HUES64 (cell line): ENCODE measurements around the gene GNAI1.
"Not testable (repeated sequence)": the region's sequence is repeated elsewhere in the genome, so short reads cannot be mapped to it uniquely, and the experiment has no call there.

Experiments used
- H3K27ac ChIP-seq: 2 replicates; pipeline ENCODE4 v1.7.0; 2013; ENCODE audit warnings: low read depth, low read length, inconsistent platforms
- H3K27me3 ChIP-seq: 2 replicates; pipeline ENCODE4 v1.6.1; 2013; ENCODE audit warnings: mild to moderate bottlenecking, low read length; ENCODE audit not compliant: insufficient read depth
- H3K36me3 ChIP-seq: 2 replicates; pipeline ENCODE4 v1.6.1; 2013; ENCODE audit warnings: mild to moderate bottlenecking, low read length; ENCODE audit not compliant: insufficient read depth
- H3K4me1 ChIP-seq: 2 replicates; pipeline ENCODE4 v1.6.1; 2013; ENCODE audit warnings: mild to moderate bottlenecking, low read length, moderate library complexity; ENCODE audit not compliant: insufficient read depth
- H3K4me3 ChIP-seq: 2 replicates; pipeline ENCODE4 v1.5.1; 2013; ENCODE audit warnings: mild to moderate bottlenecking, low read length, moderate library complexity
- H3K9ac ChIP-seq: 2 replicates; pipeline ENCODE4 v1.6.1; 2013; ENCODE audit warnings: mild to moderate bottlenecking, low read depth, low read length
- H3K9me3 ChIP-seq: 2 replicates; pipeline ENCODE4 v1.6.1; 2013; ENCODE audit warnings: low read depth, low read length; ENCODE audit not compliant: insufficient read depth
- WGBS: fragments of 150-250, 120-280 bp; methylation state at CpG from one replicate; pipeline ENCODE4 v1.1.7; 2013; ENCODE audit warnings: missing lambda C conversion rate; 5-methylcytosine and 5-hydroxymethylcytosine counted together

GNAI1 gene

DNA sequence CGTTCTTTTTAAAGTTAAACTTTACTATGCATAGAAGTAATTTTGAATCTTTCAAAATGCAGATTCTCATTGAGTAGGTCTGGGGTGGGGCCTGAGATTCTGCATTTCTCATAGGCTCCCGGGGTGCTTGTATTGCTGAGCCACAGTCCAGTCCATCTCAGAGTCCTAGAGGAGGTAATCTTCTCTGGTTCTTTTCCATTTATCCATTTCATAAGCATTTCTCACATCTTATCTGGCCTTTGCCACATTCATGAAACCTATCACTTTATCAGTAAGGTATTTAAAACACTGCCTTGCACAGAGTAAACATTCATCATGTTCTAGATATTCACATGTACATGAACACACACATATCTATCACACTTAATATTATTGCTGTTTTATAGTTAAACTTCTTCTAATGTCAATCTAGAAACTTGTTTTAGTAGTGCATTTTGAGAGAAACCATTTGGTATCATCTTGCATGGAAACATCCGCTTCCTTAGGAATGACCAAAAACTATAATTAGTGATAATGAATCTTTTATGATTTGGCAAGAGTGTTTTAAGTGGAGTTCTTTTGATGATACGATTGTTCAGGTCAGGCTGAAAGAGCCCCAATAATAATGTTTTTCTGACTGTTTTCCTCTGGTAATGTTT, 12.0 kb downstream of the GNAI1 start:
- Histone ChIP-seq H3K27ac (no peak overlapping the region), H3K27me3 (no peaks in the 10 kb centered on the region), H3K9me3 (no peaks in the 10 kb centered on the region), H3K4me1 (peaks cover 36% of the 10 kb centered on the region), H3K36me3 (no peaks in the 10 kb centered on the region), H3K9ac (no peak overlapping the region), H3K4me3 (no peak overlapping the region)
- WGBS = 78% methylated on average over 3 of the region's 4 CpGs

DNA sequence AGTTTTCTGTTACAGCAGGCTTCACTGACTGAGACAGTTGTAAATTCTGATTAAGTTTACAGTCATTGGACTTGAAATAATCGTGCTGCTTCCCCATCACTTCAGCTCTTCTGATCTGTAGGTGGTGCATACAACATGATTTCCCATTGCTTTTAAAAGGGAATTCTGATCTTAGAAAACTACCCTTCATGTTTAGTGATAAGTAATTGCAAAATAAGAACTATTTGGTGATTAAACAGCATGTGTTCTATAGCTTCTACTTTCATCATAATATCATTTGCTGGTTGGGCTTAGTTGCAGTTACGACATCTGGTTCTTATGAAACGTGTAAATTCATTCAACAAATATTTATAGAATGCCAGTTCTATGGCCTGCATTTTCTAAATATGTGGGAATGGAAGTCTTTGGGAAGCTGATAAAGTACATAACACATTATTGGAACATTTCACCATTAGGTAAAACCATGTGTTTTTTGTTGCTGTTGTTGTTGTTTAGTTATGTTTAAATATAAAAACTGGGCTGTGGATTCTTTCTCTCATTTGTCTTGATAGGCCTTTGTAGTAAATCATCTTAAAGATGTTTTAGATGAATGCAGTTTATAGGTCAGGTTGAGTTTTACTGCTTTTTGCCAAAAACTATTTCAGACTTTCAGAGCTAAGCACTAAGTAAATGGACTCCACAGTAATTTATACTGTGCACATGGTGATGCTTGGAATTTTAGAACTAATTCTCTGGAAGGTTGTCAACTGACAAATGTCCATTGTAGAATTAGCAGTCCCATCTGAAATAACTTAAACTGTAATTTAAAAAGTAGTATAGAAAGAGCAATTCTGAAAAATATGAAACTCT, 13.1 kb downstream of the GNAI1 start:
- H3K36me3 ChIP-seq = no peaks in the 10 kb centered on the region
- no peak overlapping the region for H3K9ac ChIP-seq
- no peaks in the 10 kb centered on the region for H3K9me3 ChIP-seq
- WGBS = 90% methylated on average over 1 of the region's 3 CpGs
- H3K27ac ChIP-seq = no peak overlapping the region
- peaks cover 42% of the 10 kb centered on the region for H3K4me1 ChIP-seq
- no peak overlapping the region for H3K4me3 ChIP-seq
- H3K27me3 ChIP-seq = no peaks in the 10 kb centered on the region

GRCh38 chr7:80150611-80151273, 16.1 kb downstream of the GNAI1 start:
- no peak overlapping the region for H3K9ac ChIP-seq
- WGBS = 81% methylated on average over 4 of the region's 5 CpGs
- H3K27ac ChIP-seq = no peak overlapping the region
- H3K4me1 ChIP-seq = peaks cover 49% of the 10 kb centered on the region
- H3K27me3 ChIP-seq = no peaks in the 10 kb centered on the region
- H3K4me3 ChIP-seq = no peak overlapping the region
- H3K36me3 ChIP-seq = no peaks in the 10 kb centered on the region
- no peaks in the 10 kb centered on the region for H3K9me3 ChIP-seq

- no peaks in the 10 kb centered on the region for H3K36me3 ChIP-seq
- no peak overlapping the region for H3K4me3 ChIP-seq
- no peaks in the 10 kb centered on the region for H3K9me3 ChIP-seq
- H3K4me1 ChIP-seq = peaks cover 45% of the 10 kb centered on the region
- no peak overlapping the region for H3K27ac ChIP-seq
- H3K9ac ChIP-seq = no peak overlapping the region
- H3K27me3 ChIP-seq = no peaks in the 10 kb centered on the region
Observed at GRCh38 chr7:80151274-80151665, 16.6 kb downstream of the GNAI1 start.

- Histone ChIP-seq H3K27ac (no peak overlapping the region), H3K9me3 (no peaks in the 10 kb centered on the region), H3K27me3 (no peaks in the 10 kb centered on the region), H3K4me3 (no peak overlapping the region), H3K9ac (no peak overlapping the region), H3K36me3 (no peaks in the 10 kb centered on the region), H3K4me1 (peaks cover 40% of the 10 kb centered on the region)
- WGBS = 94% methylated on average over 1 of the region's 1 CpG
Observed at GRCh38 chr7:80153446-80153845, 18.8 kb downstream of the GNAI1 start.

DNA sequence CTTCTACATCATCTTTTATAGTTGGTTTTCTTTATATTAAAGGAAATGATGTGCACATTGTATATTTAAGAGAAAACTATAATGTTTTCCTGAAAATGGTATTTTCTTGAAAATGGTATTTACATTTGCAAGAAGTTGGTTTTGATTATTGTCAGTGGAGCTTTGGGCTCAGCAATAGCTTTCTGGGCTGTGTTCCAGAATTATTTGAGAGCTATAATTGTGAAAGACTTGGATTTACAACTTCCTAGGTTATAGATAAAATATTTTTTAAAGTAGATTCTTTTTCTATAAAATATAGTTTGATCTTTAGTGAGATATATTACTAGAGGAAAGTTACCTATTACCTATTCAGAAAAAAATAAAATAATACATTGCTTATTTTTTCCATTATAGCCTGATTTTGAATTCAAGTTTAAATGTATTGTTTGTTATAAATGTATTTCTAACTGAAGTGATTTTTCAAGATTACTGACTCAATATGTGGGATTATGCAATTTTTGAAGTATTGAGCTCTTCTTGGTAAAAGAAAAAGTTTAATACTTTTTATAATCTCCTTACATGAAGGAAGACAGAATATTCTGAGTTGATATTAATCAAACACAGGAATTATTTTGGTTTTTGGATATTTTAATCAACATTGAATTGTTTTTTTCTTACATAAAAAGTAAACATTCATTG, 20.2 kb downstream of the GNAI1 start:
- Histone ChIP-seq H3K4me3 (no peak overlapping the region), H3K36me3 (no peaks in the 10 kb centered on the region), H3K9me3 (no peaks in the 10 kb centered on the region), H3K27me3 (no peaks in the 10 kb centered on the region), H3K4me1 (peaks cover 32% of the 10 kb centered on the region), H3K9ac (no peak overlapping the region), H3K27ac (no peak overlapping the region)

DNA sequence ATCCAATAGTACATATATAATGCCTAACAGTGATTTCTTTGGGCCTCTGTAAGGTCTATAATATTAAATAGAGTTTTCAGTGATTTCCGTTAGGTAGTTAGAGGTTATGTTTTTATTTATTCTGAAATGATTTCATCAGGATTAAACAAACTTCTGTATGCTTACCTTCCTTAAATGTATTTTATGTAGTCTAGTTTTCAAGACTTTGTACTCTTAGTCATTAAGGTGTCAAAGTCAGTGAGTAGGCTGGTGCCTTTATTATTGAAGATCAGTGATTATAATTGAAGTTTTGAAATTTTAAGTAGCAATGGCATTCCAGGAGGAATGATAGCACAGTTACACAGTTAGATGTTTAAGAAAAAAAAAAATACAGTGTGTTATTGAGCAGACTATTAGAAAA, 20.7 kb downstream of the GNAI1 start:
- no CpG with 5 or more reads among the region's 1 CpG for WGBS
- peaks cover 28% of the 10 kb centered on the region for H3K4me1 ChIP-seq
- no peaks in the 10 kb centered on the region for H3K9me3 ChIP-seq

GRCh38 chr7:80157770-80158169, 23.1 kb downstream of the GNAI1 start:
- H3K36me3 ChIP-seq, H3K9me3 ChIP-seq, H3K4me1 ChIP-seq, H3K9ac ChIP-seq, H3K4me3 ChIP-seq, H3K27me3 ChIP-seq, H3K27ac ChIP-seq: not testable (repeated sequence)
- WGBS = 94% methylated on average over 3 of the region's 4 CpGs

More for the DNA sequence above, 20.7 kb downstream of the GNAI1 start:
- Histone ChIP-seq H3K27ac (no peak overlapping the region), H3K27me3 (no peaks in the 10 kb centered on the region), H3K36me3 (no peaks in the 10 kb centered on the region), H3K9ac (no peak overlapping the region), H3K4me3 (no peak overlapping the region)

- no peaks in the 10 kb centered on the region for H3K36me3 ChIP-seq
- no peak overlapping the region for H3K27ac ChIP-seq
- peaks cover 3% of the 10 kb centered on the region for H3K4me1 ChIP-seq
- no peak overlapping the region for H3K9ac ChIP-seq
- H3K4me3 ChIP-seq = no peak overlapping the region
- no peaks in the 10 kb centered on the region for H3K27me3 ChIP-seq
- H3K9me3 ChIP-seq = no peaks in the 10 kb centered on the region
- WGBS = 92% methylated on average over 2 of the region's 3 CpGs
Observed at GRCh38 chr7:80159802-80160201, 25.2 kb downstream of the GNAI1 start.

- H3K4me1 ChIP-seq = peaks cover 20% of the 10 kb centered on the region
Observed at GRCh38 chr7:80161466-80161865, 26.8 kb downstream of the GNAI1 start.

GRCh38 chr7:80165177-80165576, 30.5 kb downstream of the GNAI1 start:
- Histone ChIP-seq H3K4me1 (peaks cover 24% of the 10 kb centered on the region), H3K9me3 (no peaks in the 10 kb centered on the region), H3K9ac (no peak overlapping the region)

More at GRCh38 chr7:80161466-80161865, 26.8 kb downstream of the GNAI1 start:
- Histone ChIP-seq H3K27me3 (no peaks in the 10 kb centered on the region), H3K9ac (no peak overlapping the region), H3K4me3 (no peak overlapping the region), H3K36me3 (no peaks in the 10 kb centered on the region), H3K27ac (no peak overlapping the region), H3K9me3 (no peaks in the 10 kb centered on the region)
- no CpG with 5 or more reads among the region's 1 CpG for WGBS

More at GRCh38 chr7:80165177-80165576, 30.5 kb downstream of the GNAI1 start:
- Histone ChIP-seq H3K27ac (peak overlapping the region; percentile 54), H3K4me3 (peak overlapping the region; percentile 26; the same call in 1 of the 2 replicates), H3K36me3 (no peaks in the 10 kb centered on the region), H3K27me3 (no peaks in the 10 kb centered on the region)
